ENCODE results near the gene ATP5ME.

ATP5ME gene

GRCh38 chr4:684623-685327, 10.7 kb upstream of the ATP5ME start:
- no peak for DNase-seq (ENCODE audit: extremely low read depth, low read depth)
- no peak for TF ChIP-seq CTCF (IDR thresholded peaks at IDR 0.05; ENCODE audit: low read depth, low read length)

- peak; percentile 80 for TF ChIP-seq CTCF (IDR thresholded peaks at IDR 0.05; ENCODE audit: low read depth, low read length)
- no peak for DNase-seq (ENCODE audit: extremely low read depth, low read depth)
Measured at GRCh38 chr4:683982-684622, 10.0 kb upstream of the ATP5ME start.

- no peak for DNase-seq (ENCODE audit: extremely low read depth, low read depth)
- no peak for TF ChIP-seq CTCF (IDR thresholded peaks at IDR 0.05; ENCODE audit: low read depth, low read length)
Measured at GRCh38 chr4:683247-683897, 9.3 kb upstream of the ATP5ME start.

GRCh38 chr4:682490-683172, 8.6 kb upstream of the ATP5ME start:
- no peak for DNase-seq (ENCODE audit: extremely low read depth, low read depth)
- TF ChIP-seq CTCF (IDR thresholded peaks at IDR 0.05; ENCODE audit: low read depth, low read length) = no peak

GRCh38 chr4:681736-682451, 7.8 kb upstream of the ATP5ME start:
- no peak for TF ChIP-seq CTCF (IDR thresholded peaks at IDR 0.05; ENCODE audit: low read depth, low read length)
- no peak for DNase-seq (ENCODE audit: extremely low read depth, low read depth)

GRCh38 chr4:680928-681645, 7.0 kb upstream of the ATP5ME start:
- no peak for TF ChIP-seq CTCF (IDR thresholded peaks at IDR 0.05; ENCODE audit: low read depth, low read length)
- no peak for DNase-seq (ENCODE audit: extremely low read depth, low read depth)

All from AG09319 (cell line).